Measurements from ENCODE around the gene UBE2D2.
"Not testable (repeated sequence)": the region's sequence is repeated elsewhere in the genome, so short reads cannot be mapped to it uniquely, and the experiment has no call there.

Gene UBE2D2

DNA sequence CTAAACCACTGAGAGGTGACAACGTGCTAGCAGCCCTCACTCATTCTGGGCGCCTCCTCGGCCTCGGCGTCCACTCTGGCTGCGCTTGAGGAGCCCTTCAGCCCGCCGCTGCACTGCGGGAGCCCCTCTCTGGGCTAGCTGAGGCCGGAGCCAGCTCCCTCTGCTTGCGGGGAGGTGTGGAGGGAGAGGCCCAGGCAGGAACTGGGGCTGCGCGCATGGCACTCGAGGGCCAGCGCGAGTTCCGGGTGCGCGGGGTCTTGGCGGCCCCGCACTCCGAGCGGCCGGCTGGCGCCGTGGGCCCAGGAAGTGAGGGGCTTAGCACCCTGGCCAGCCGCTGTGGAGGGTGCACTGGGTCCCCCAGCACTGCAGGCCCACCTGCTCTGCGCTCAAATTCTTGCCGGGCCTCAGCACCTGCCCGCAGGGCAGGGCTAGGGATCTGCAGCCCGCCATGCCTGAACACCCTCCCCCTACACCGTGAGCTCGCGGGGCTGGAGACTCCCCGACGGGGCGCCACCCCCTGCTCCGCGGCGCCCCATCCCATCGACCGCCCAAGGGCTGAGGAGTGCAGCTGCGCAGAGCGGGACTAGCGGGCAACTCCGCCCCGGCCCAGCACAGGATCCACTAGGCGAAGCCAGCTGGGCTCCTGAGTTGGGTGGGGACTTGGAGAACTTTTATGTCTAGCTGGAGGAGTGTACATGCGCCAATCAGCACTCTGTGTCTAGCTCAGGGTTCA is 11.8 kb upstream of the UBE2D2 start:
- no peak for DNase-seq (ENCODE audit: low read depth)

DNA sequence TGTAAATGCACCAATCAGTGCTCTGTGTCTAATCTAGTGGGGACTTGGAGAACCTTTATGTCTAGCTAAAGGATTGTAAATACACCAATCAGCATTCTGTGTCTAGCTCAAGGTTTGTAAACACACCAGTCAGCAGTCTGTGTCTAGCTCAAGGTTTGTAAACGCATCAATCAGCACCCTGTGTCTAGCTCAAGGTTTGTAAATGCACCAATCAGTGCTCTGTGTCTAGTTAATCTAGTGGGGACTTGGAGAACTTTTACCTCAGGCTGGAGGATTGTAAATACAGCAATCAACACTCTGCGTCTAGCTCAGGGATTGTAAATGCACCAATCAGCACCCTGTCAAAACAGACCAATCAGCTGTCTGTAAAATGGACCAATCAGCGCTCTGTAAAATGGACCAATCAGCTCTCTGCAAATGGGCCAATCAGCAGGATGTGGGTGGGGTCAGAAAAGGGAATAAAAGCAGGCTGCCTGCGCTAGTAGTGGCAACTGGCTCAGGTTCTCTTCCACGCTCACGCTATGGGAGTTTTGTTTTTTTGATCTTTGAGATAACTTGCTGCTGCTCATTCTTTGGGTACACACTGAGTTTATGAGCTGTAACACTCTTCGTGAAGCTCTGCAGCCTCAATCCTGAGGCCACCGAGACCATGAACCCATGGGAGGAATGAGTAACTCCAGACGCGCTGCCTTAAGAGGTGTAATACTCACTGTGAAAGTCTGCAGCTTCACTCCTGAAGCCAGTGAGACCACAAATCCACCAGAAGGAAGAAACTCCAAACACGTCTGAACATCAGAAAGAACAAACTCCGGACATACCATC is 10.9 kb upstream of the UBE2D2 start:
- not testable (repeated sequence) for DNase-seq (ENCODE audit: low read depth)

- DNase-seq (ENCODE audit: low read depth): no peak
Observed at GRCh38 chr5:139551191-139551889, 9.8 kb upstream of the UBE2D2 start.

- no peak for DNase-seq (ENCODE audit: low read depth)
Observed at GRCh38 chr5:139552893-139553575, 8.1 kb upstream of the UBE2D2 start.

DNA sequence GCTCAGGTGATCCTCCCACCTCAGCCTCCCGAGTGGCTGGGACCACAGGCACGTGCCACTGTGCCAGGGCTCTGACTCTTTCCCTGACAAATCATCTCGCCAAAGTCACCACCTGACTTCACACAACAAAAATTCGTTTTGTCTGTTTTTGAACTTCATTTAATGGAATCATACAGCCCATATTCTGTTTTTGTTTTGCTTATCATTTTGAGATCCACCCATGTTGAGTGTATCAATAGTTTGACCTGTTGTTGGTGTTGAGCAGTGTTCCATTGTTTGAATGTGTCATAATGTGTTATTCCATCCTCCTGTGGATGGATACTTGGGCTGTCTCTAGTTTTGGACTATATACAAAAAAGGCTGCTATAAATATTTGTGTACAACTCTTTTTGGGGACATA is 6.9 kb upstream of the UBE2D2 start:
- no peak for DNase-seq (ENCODE audit: low read depth)

DNA sequence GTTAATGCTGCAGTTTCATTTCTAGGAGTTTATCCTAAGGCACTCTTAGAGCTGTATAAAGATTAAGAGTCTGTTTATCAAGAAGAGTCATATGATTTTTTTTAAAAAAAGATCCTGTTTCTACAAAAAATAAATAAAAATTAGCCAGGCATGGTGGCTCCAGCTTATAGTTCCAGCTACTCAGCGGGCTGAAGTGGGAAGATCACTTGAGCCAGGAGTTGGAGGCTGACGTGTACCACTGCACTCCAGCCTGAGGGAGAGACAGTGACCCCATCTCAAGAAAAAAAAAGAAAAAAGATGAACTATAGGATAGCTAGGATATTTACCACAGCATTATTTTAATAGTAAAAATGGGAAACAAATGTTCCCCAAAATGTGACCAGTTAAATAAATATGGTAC is 3.3 kb upstream of the UBE2D2 start:
- DNase-seq (ENCODE audit: low read depth): no peak

- DNase-seq (ENCODE audit: low read depth): no peak
Observed at GRCh38 chr5:139561655-139562451, 714 bp downstream of the UBE2D2 start.

DNA sequence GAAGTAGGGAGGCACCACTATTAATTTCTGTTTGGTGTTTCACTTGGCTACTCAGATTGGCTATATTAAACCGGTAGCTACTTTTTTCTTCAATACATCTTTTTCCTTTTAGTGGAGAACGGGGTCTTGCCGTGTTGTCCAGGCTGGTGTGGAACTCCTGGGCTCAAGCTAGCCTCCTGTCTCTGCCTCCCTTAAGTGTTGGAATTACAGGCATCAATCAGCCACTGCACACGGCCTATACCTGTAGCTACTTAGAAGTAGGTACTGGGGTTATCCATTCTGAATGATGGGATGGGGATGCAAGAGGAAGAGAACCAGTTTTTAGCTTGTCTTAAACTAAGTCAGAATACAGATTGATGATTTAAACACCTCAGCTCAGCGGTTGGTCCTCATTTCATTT is 1.7 kb downstream of the UBE2D2 start:
- DNase-seq (ENCODE audit: low read depth): no peak

- no peak for DNase-seq (ENCODE audit: low read depth)
Observed at GRCh38 chr5:139565411-139566305, 4.5 kb downstream of the UBE2D2 start.

DNA sequence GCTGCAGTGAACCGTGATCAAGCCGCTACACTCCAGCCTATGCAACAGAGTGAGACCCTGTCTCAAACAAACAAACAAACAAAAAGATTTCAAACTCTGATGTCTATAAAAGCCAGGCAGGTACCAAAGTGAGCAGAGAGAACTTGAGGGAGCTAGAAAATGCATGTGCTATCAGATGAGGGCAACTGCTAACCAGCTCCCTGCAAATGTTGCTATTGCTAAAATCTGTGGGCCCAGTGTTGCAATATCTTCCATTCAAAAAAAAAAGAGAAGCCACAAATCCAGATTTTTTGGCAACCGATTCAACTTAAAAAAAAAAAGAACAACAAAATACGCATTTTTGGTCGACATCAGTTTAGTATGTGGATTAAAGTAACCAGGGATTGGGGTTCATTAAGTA is 5.5 kb downstream of the UBE2D2 start:
- DNase-seq (ENCODE audit: low read depth): no peak

DNA sequence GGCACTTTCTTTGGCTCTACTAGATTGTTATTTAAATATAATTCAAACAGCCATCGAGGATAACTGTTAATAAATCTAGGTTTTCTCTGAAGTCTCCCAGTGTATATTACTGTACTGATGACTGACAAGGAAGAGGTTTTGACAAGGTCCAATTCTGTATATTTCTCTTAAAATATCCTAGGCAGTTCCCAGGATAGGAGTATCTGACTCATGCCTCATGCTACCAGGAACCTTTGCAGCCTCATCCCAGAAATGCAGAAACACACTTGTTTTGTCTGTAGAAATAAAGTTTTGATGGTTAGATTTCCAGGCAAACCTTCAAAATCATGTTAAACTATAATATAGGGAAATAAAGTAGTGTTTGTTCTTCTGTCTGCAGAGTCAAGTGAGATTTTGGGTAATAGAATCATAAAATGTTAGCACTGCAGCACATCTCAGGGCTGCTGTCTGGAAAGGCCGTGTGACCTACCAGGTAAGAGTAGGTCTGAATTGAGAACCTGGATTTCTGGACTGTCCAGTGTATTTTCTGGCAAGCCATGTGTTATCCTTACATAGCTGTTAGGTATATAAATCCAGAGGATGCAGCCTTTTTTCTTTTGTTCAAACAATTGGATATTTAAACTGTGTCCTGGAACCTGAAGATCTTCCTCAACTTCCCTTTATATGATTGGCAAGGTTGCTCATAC is 8.3 kb downstream of the UBE2D2 start:
- no peak for DNase-seq (ENCODE audit: low read depth)

DNA sequence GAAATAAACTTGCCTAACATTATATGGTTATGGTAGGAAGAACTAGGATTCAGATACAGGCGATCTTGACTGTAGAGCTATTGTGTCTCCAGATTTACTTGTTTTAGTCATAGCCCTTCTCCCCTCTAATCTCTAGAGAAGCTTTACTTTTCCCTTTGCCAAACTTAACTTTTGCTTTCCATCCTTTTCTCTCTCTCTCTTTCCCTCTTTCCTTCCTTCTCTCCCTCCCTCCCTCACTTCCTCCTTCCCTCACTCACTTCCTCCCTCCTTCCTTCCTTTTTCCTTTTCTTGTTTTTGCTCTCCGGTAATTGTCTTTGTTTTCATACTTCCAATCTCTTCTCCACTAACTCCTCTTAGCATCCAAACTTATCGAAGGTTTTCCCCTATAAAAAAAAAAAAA is 10.4 kb downstream of the UBE2D2 start:
- DNase-seq (ENCODE audit: low read depth): no peak

DNA sequence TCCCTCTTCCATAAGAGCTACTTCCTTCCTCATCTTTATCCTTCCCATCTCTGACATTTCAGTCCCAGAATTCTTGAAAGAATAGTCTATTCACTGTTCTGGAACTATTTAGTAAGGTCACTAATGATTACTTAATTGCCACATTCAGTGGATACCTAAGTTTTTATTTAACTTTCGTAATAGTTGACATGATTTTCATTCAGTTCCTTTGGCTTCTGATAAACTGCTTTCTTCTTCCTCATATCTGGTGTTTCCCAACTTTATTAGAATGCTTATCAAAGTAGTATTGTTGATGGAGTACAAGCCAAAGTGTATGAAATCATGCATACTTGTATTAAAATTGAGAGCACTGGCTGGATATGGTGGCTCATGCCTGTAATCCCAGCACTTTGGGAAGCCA is 10.8 kb downstream of the UBE2D2 start:
- no peak for DNase-seq (ENCODE audit: low read depth)

GRCh38 chr5:139574641-139575312 is 13.6 kb downstream of the UBE2D2 start:
- DNase-seq (ENCODE audit: low read depth): peak; percentile 40

DNA sequence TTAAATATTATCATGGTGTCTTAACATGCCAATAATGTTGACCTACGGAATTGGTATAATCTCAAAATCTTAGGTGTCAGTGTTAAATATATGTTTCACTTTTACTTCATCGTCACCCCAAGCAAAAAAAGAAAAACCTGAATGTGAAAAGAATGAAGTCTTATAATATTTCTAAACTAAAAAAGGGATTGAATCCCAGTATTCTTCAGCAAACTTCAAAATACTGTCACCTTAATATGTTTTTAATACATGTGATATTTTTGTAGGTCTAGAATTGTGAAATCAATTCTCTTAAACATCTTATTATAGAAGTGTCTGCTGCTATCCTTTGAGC is 14.1 kb downstream of the UBE2D2 start:
- no peak for DNase-seq (ENCODE audit: low read depth)

GRCh38 chr5:139575751-139576150 is 14.6 kb downstream of the UBE2D2 start:
- no peak for DNase-seq (ENCODE audit: low read depth)

DNA sequence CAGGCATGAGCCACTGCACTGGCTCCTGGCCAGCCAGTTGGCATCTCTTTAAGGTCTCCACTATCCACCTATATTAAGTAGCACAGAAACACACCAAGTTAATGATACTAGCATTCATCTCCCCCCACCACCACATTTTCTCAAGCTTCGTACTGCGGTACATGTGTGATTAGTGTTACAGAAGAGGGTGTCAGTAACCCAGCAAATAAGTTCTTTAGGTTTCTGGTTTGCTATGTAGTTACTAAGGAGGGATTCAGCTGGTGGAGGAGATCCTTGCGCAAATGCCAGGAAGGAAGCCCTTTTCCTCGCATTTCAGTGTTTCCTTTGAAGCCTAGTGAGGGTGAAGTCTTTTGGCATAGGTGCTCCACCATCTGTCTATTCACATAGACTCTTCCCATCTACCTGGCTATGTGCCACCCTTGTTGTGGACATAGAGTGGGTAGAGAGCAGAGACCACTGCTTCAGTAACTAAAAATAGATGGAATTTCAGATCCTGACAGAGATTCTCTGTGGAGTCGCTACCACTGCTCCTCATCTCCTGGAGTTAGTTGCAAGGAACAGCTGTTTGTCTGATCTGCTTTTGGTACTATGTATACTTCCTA is 16.7 kb downstream of the UBE2D2 start:
- DNase-seq (ENCODE audit: low read depth): no peak

GRCh38 chr5:139578325-139578724 is 17.2 kb downstream of the UBE2D2 start:
- no peak for DNase-seq (ENCODE audit: low read depth)

GRCh38 chr5:139582181-139582580 is 21.0 kb downstream of the UBE2D2 start:
- not testable (repeated sequence) for DNase-seq (ENCODE audit: low read depth)

Measured in fibroblast of the conjunctiva (primary cell).